IMR-90 (cell line): ENCODE results near the gene OR8B2.

Source experiments
- BHLHE40 ChIP-seq: fragments of 150-350 bp; IDR thresholded peaks from 2 replicates; pipeline ENCODE4 v1.6.1; 2016; ENCODE audit warnings: mild to moderate bottlenecking, low read depth, low read length
- CEBPB ChIP-seq: IDR thresholded peaks from 2 replicates; pipeline ENCODE4 v1.6.1; 2012; ENCODE audit warnings: low read depth, low read length, improper control_type of control experiment
- CTCF ChIP-seq: conservative IDR thresholded peaks from 2 replicates; pipeline ENCODE4 v1.5.1; 2012; ENCODE audit warnings: mild to moderate bottlenecking, low read depth, low read length, improper control_type of control experiment
- ELK1 ChIP-seq: fragments of 150-350 bp; IDR thresholded peaks from 2 replicates; pipeline ENCODE4 v1.6.1; 2016; ENCODE audit warnings: low read depth, mild to moderate bottlenecking, low read length, moderate library complexity, borderline replicate concordance
- MAFK ChIP-seq: IDR thresholded peaks from 2 replicates; pipeline ENCODE4 v1.6.1; 2012; ENCODE audit warnings: low read depth, low read length, improper control_type of control experiment
- MXI1 ChIP-seq: IDR thresholded peaks from 2 replicates; pipeline ENCODE4 v1.6.1; 2012; ENCODE audit warnings: low read depth, mild to moderate bottlenecking, low read length, moderate library complexity, borderline replicate concordance
- NFE2L2 ChIP-seq: fragments of 150-350 bp; IDR thresholded peaks from 2 replicates; pipeline ENCODE4 v1.6.1; 2016; ENCODE audit warnings: low read depth, mild to moderate bottlenecking, low read length
- POLR2A ChIP-seq: IDR thresholded peaks from 2 replicates; pipeline ENCODE4 v1.6.1; 2012; ENCODE audit warnings: mild to moderate bottlenecking, low read depth, low read length
- RAD21 ChIP-seq: IDR thresholded peaks from 2 replicates; pipeline ENCODE4 v1.6.1; 2012; ENCODE audit warnings: low read length, improper control_type of control experiment
- RCOR1 ChIP-seq: IDR thresholded peaks from 2 replicates; pipeline ENCODE4 v1.6.1; 2012; ENCODE audit warnings: mild to moderate bottlenecking, low read length, improper control_type of control experiment; ENCODE audit not compliant: insufficient replicate concordance
- RFX5 ChIP-seq: IDR thresholded peaks from 2 replicates; pipeline ENCODE4 v1.8.0; 2012; ENCODE audit warnings: low read depth, mild to moderate bottlenecking, low read length, moderate library complexity
- USF2 ChIP-seq: fragments of 150-350 bp; IDR thresholded peaks from 2 replicates; pipeline ENCODE4 v1.6.1; 2017; ENCODE audit warnings: mild to moderate bottlenecking, antibody characterized with exemption, low read length, low read depth

GRCh38 chr11:124339396-124340141, 44.7 kb downstream of the OR8B2 start:
- TF ChIP-seq CTCF, result no peak
- TF ChIP-seq POLR2A, result no peak
- TF ChIP-seq RCOR1, result no peak
- no peak for TF ChIP-seq RFX5
- no peak for TF ChIP-seq MXI1
- no peak for TF ChIP-seq RAD21
- no peak for TF ChIP-seq USF2
- TF ChIP-seq BHLHE40, result no peak
- TF ChIP-seq ELK1, result no peak
- no peak for TF ChIP-seq NFE2L2
- TF ChIP-seq MAFK, result no peak
- TF ChIP-seq CEBPB, result no peak
